Vagina (tissue), 2 donors: ENCODE data around the gene ZNF784. TPM values are rescaled to one million over a fixed set of nuclear protein-coding genes. Genes with fewer than 3 reads are reported as not detected.
A peak's percentile ranks its signal among the peaks of the same experiment; 100 is the strongest.

ENCODE experiments used
- DNase-seq, 2 donors: peaks; one replicate each; pipeline ENCODE4 v3.0.0-alpha.2; 2017; ENCODE audit errors: extremely low spot score in 2 of 2
- H3K27ac ChIP-seq: fragments of 200-600 bp; sonication (generic); one replicate; pipeline ENCODE4 v1.5.1; 2019
- H3K27me3 ChIP-seq: fragments of 200-600 bp; sonication (generic); one replicate; pipeline ENCODE4 v1.5.1; 2019
- H3K36me3 ChIP-seq, 2 donors: fragments of 200-600 bp; sonication (generic); one replicate each; pipeline ENCODE4 v1.5.1; 2017 to 2019
- H3K4me1 ChIP-seq: fragments of 200-600 bp; sonication (generic); one replicate; pipeline ENCODE4 v1.5.1; 2019
- H3K4me3 ChIP-seq, 2 donors: fragments of 200-600 bp; sonication (generic); 1 replicate in 1 of 2; 2 replicates in 1 of 2; pipeline ENCODE4 v1.5.1; 2016 to 2019
- H3K9me3 ChIP-seq: fragments of 200-600 bp; sonication (generic); one replicate; pipeline ENCODE4 v1.5.1; 2019
- CTCF ChIP-seq, 3 experiments: fragments of 450-650 bp in 2 of 3; fragments of 200-600 bp in 1 of 3; sonication (generic) in 1 of 3; IDR thresholded peaks; one replicate each; pipeline ENCODE4 v1.5.1; 2017 to 2019; ENCODE audit warnings: antibody characterized with exemption in 3 of 3, mild to moderate bottlenecking in 2 of 3, moderate library complexity in 2 of 3
- POLR2A ChIP-seq, 2 donors: fragments of 450-650 bp; IDR thresholded peaks; one replicate each; pipeline ENCODE4 v1.6.1; 2017; ENCODE audit warnings: antibody characterized with exemption in 2 of 2, mild to moderate bottlenecking in 2 of 2, moderate library complexity in 2 of 2
- POLR2AphosphoS5 ChIP-seq, 2 donors: sonication (generic); formaldehyde crosslinking; IDR thresholded peaks; one replicate each; pipeline ENCODE4 v1.9.0; 2017; ENCODE audit warnings: antibody characterized with exemption in 2 of 2, mild to moderate bottlenecking in 2 of 2, low read depth in 1 of 2; ENCODE audit not compliant: insufficient read depth in 1 of 2
- intact Hi-C: fragments of 100-400 bp; cut with DNase I; formaldehyde crosslinking; loops from one replicate; pipeline ENCODE4 v1.15.1; 2023
- total RNA-seq: library from RNA; depleted of rRNA; stranded (reverse); fragments of >200 nt; gene quantifications from one replicate; pipeline ENCODE4 v1.2.3, GENCODE V29; 2016

Gene ZNF784
- total RNA-seq, 1 donor from 2014 or later, result 5.2 TPM

GRCh38 chr19:55671054-55671378 lies 46.6 kb upstream of the ZNF784 start:
- Histone ChIP-seq H3K9me3 (no peaks in the 10 kb centered on the region), H3K27ac (no peak overlapping the region), H3K4me1 (peaks cover 18% of the 10 kb centered on the region), H3K27me3 (no peaks in the 10 kb centered on the region), H3K36me3 (peaks cover 0 to 62% of the 10 kb centered on the region in 2 donors), H3K4me3 (no peak overlapping the region)
- intact Hi-C loops, result no loop called here
- no peak for TF ChIP-seq CTCF (IDR thresholded peaks at IDR 0.05)
- TF ChIP-seq POLR2A (IDR thresholded peaks at IDR 0.05), result no peak
- TF ChIP-seq POLR2AphosphoS5 (IDR thresholded peaks at IDR 0.05; ENCODE audit: insufficient read depth in 1 of 2, low read depth in 1 of 2), result no peak
- DNase-seq, result no peak

- H3K27ac ChIP-seq, result no peak overlapping the region
- peaks cover 0 to 68% of the 10 kb centered on the region in 2 donors for H3K36me3 ChIP-seq
- H3K27me3 ChIP-seq, result no peaks in the 10 kb centered on the region
- H3K4me1 ChIP-seq, result peaks cover 13% of the 10 kb centered on the region
- H3K9me3 ChIP-seq, result no peaks in the 10 kb centered on the region
- intact Hi-C loops, result no loop called here
- no peak for TF ChIP-seq POLR2AphosphoS5 (IDR thresholded peaks at IDR 0.05; ENCODE audit: insufficient read depth in 1 of 2, low read depth in 1 of 2)
- no peak for TF ChIP-seq POLR2A (IDR thresholded peaks at IDR 0.05)
- TF ChIP-seq CTCF (IDR thresholded peaks at IDR 0.05), result no peak
- peak; percentile 95 to 100 for DNase-seq
- no peak overlapping the region for H3K4me3 ChIP-seq
Measured at GRCh38 chr19:55670280-55671053, 46.1 kb upstream of the ZNF784 start.

GRCh38 chr19:55669418-55670279 lies 45.3 kb upstream of the ZNF784 start:
- TF ChIP-seq POLR2AphosphoS5 (IDR thresholded peaks at IDR 0.05; ENCODE audit: insufficient read depth in 1 of 2, low read depth in 1 of 2) (no peak), POLR2A (IDR thresholded peaks at IDR 0.05) (no peak), CTCF (IDR thresholded peaks at IDR 0.05) (no peak)
- Histone ChIP-seq H3K4me3 (no peak overlapping the region), H3K9me3 (no peaks in the 10 kb centered on the region), H3K4me1 (peaks cover 11% of the 10 kb centered on the region), H3K27me3 (no peaks in the 10 kb centered on the region), H3K27ac (no peak overlapping the region), H3K36me3 (peaks cover 0 to 72% of the 10 kb centered on the region in 2 donors)
- intact Hi-C loops, result loop anchor here (10.0 kb wide), 1 partner anchor 555 kb away; the partner anchor contains the start of gene PPP1R12C
- no peak for DNase-seq

GRCh38 chr19:55668603-55669348 lies 44.4 kb upstream of the ZNF784 start:
- intact Hi-C loops, result loop anchor here (10.0 kb wide), 1 partner anchor 554 kb away; the partner anchor contains the start of gene PPP1R12C
- Histone ChIP-seq H3K9me3 (no peaks in the 10 kb centered on the region), H3K4me3 (no peak overlapping the region), H3K4me1 (peaks cover 2% of the 10 kb centered on the region), H3K27me3 (no peaks in the 10 kb centered on the region), H3K27ac (no peak overlapping the region), H3K36me3 (peaks cover 0 to 73% of the 10 kb centered on the region in 2 donors)
- TF ChIP-seq CTCF (IDR thresholded peaks at IDR 0.05) (no peak), POLR2A (IDR thresholded peaks at IDR 0.05) (no peak), POLR2AphosphoS5 (IDR thresholded peaks at IDR 0.05; ENCODE audit: insufficient read depth in 1 of 2, low read depth in 1 of 2) (no peak)
- no peak for DNase-seq
